Upper lobe of left lung (tissue), 4 donors: Measurements from ENCODE around the gene FMNL2.

Experiments used
- CTCF ChIP-seq, 6 experiments: fragments of 450-650 bp in 4 of 6; fragments of 200-600 bp in 2 of 6; sonication (generic) in 2 of 6; IDR thresholded peaks; one replicate each; pipeline ENCODE4 v1.5.1; 2016 to 2019; ENCODE audit warnings: antibody characterized with exemption in 6 of 6
- POLR2A ChIP-seq, 4 donors: fragments of 450-650 bp; IDR thresholded peaks; one replicate each; pipeline ENCODE4 v1.5.1; 2016 to 2017; ENCODE audit warnings: antibody characterized with exemption in 4 of 4, mild to moderate bottlenecking in 2 of 4
- POLR2AphosphoS5 ChIP-seq, 2 donors: sonication (generic); formaldehyde crosslinking; IDR thresholded peaks; one replicate each; pipeline ENCODE4 v1.5.1; 2017; ENCODE audit warnings: antibody characterized with exemption in 2 of 2

DNA sequence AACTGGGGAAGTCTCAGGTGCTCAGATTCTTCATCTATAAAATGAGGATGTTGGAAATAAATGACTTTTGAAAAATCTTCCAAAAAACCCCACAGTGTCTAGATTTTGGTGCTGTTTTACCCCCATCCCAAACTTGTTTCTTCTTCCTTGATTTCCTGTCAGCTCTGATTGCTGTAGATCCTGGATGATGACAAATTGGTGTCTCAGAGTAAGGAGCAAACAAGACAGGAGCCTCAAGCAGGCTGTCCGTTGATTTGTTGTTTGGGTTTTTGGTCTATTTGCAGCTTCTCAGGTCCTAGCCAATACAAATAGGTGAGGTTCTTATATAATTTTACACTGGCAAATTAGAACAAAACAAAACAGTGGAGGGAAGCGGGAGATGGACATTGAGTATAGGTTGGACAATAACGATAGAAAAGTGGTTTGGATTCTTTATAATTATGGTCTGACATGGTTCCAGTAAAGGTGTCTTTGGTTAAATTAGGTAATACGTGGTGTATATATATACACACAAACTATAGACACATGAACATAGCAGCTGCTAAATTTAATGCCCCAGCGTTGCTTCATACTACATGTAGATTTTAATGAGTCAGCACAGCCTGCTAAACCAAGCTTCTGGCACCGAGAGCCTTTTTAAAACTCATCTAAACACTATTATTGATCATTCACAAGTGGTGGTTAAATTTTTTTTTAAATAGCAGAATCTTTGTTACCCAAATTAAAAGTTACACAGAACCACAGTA lies 142.5 kb downstream of the FMNL2 start:
- TF ChIP-seq POLR2AphosphoS5 (IDR thresholded peaks at IDR 0.05): no peak
- TF ChIP-seq POLR2A (IDR thresholded peaks at IDR 0.05): no peak
- TF ChIP-seq CTCF (IDR thresholded peaks at IDR 0.05): no peak
